ENCODE results near the gene ATP1A4. TPM values are rescaled to one million over a fixed set of nuclear protein-coding genes. Genes with fewer than 3 reads are reported as not detected.

The ATP1A4 gene
- polyA plus RNA-seq, 1 experiment, result not detected

DNA sequence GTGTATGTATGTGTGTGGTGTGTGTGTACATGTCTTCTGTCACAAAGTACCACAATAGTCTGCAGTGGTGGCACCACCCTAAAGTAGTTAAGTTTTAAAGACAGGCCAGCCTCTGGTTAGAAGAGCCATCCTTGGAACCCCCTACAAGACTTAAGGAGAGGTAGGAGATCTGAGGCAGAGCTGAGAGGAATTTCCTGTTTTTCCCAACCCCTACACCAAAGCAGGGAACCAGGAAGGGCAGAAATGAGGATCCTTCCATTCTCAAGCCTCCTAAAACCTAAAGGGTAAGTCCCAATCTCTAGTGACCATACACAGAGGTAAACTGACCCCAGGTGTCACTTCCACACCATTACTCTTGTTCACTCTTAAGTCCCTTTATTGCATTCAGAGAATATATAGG, 64.9 kb downstream of the ATP1A4 start:
- no peak overlapping the region for H3K4me3 ChIP-seq (ENCODE audit: low read depth, low read length)
- no peaks in the 10 kb centered on the region for H3K27me3 ChIP-seq (ENCODE audit: control insufficient read depth, insufficient read depth, low read length)
- DNase-seq (ENCODE audit: low read depth), result no peak
- no peak for TF ChIP-seq CTCF (IDR thresholded peaks at IDR 0.05; ENCODE audit: insufficient read depth, low read depth, low read length)
- H3K36me3 ChIP-seq (ENCODE audit: control insufficient read depth, insufficient read depth, low read length), result peaks cover 41% of the 10 kb centered on the region
- POLR2A ChIA-PET, result no interaction called here
- CTCF ChIA-PET, result interaction anchor here (0.9 to 2.0 kb wide), 5 partner anchors 9 to 115 kb away, joined by 3 to 11 read pairs (median 3); no protein-coding TSS in a partner anchor

DNA sequence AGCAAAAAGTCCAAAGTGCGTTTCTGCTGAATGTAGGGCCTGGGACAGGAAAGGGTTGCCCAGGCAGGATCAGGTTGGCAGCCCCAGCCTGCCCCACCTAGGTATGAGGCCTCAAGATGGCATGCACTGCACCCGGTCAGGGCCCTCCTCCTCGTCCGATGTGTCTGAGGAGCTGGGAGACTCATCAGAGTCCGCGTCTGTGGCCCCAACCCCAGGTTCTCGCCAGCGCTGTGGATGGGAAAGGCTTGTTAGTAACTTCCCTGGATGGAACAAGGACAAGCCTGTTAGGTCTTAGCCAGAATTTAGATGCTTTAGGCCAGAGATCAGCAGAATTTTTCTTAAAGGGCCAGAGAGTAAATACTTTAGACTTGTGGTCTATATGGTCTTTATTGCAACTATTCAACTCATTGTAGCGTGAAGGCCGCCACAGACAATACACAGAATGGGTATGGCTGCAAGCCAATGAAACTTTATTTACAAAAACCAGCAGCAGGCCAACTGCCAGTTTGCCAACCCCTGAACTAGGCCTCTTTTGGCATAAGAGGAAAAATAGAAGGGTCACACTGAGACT, 66.2 kb downstream of the ATP1A4 start:
- H3K27me3 ChIP-seq (ENCODE audit: control insufficient read depth, insufficient read depth, low read length), result no peaks in the 10 kb centered on the region
- POLR2A ChIA-PET, result no interaction called here
- no peak for DNase-seq (ENCODE audit: low read depth)
- CTCF ChIA-PET, result interaction anchor here (1.5 to 5.0 kb wide), 7 partner anchors 10 to 114 kb away, joined by 3 to 113 read pairs (median 33); partner anchors contain the start of gene CASQ1
- H3K36me3 ChIP-seq (ENCODE audit: control insufficient read depth, insufficient read depth, low read length), result peaks cover 33% of the 10 kb centered on the region
- no peak overlapping the region for H3K4me3 ChIP-seq (ENCODE audit: low read depth, low read length)
- no peak for TF ChIP-seq CTCF (IDR thresholded peaks at IDR 0.05; ENCODE audit: insufficient read depth, low read depth, low read length)

GRCh38 chr1:160219062-160219929, 67.9 kb downstream of the ATP1A4 start:
- DNase-seq (ENCODE audit: low read depth), result peak; percentile 50
- H3K4me3 ChIP-seq (ENCODE audit: low read depth, low read length), result no peak overlapping the region
- H3K36me3 ChIP-seq (ENCODE audit: control insufficient read depth, insufficient read depth, low read length), result peaks cover 29% of the 10 kb centered on the region
- CTCF ChIA-PET, result interaction anchor here (0.7 to 5.0 kb wide), 33 partner anchors 8 to 156 kb away, joined by 3 to 113 read pairs (median 8); partner anchors contain the start of genes ATP1A2, CASQ1, DCAF8 and IGSF8
- no peaks in the 10 kb centered on the region for H3K27me3 ChIP-seq (ENCODE audit: control insufficient read depth, insufficient read depth, low read length)
- peak; percentile 74 for TF ChIP-seq CTCF (IDR thresholded peaks at IDR 0.05; ENCODE audit: insufficient read depth, low read depth, low read length)
- POLR2A ChIA-PET, result interaction anchor here (0.6 to 1.4 kb wide), 3 partner anchors 10 to 26 kb away, joined by 3 to 4 read pairs (median 4); no protein-coding TSS in a partner anchor

GRCh38 chr1:160220301-160220700, 68.9 kb downstream of the ATP1A4 start:
- POLR2A ChIA-PET, result no interaction called here
- Histone ChIP-seq H3K4me3 (ENCODE audit: low read depth, low read length) (no peak overlapping the region), H3K36me3 (ENCODE audit: control insufficient read depth, insufficient read depth, low read length) (peaks cover 32% of the 10 kb centered on the region), H3K27me3 (ENCODE audit: control insufficient read depth, insufficient read depth, low read length) (no peaks in the 10 kb centered on the region)
- DNase-seq (ENCODE audit: low read depth), result no peak
- CTCF ChIA-PET, result interaction anchor here (1.0 to 5.0 kb wide), 26 partner anchors 9 to 155 kb away, joined by 3 to 113 read pairs (median 12); partner anchors contain the start of genes CASQ1, DCAF8 and IGSF8
- no peak for TF ChIP-seq CTCF (IDR thresholded peaks at IDR 0.05; ENCODE audit: insufficient read depth, low read depth, low read length)

- ChIA-PET POLR2A (interaction anchor here (0.6 kb wide), 1 partner anchor 57 kb away, joined by 3 read pairs; no protein-coding TSS in a partner anchor), CTCF (interaction anchor here (1.0 to 5.0 kb wide), 17 partner anchors 8 to 155 kb away, joined by 3 to 113 read pairs (median 14); partner anchors contain the start of gene CASQ1)
- peaks cover 27% of the 10 kb centered on the region for H3K36me3 ChIP-seq (ENCODE audit: control insufficient read depth, insufficient read depth, low read length)
- H3K4me3 ChIP-seq (ENCODE audit: low read depth, low read length), result no peak overlapping the region
- no peak for DNase-seq (ENCODE audit: low read depth)
- H3K27me3 ChIP-seq (ENCODE audit: control insufficient read depth, insufficient read depth, low read length), result no peaks in the 10 kb centered on the region
- no peak for TF ChIP-seq CTCF (IDR thresholded peaks at IDR 0.05; ENCODE audit: insufficient read depth, low read depth, low read length)
Observed at GRCh38 chr1:160221089-160221488, 69.7 kb downstream of the ATP1A4 start.

All from BJ (cell line).